HT-29 (cell line): ENCODE data around the gene OR2T12. TPM values are rescaled to one million over a fixed set of nuclear protein-coding genes. Genes with fewer than 3 reads are reported as not detected.
A peak's percentile ranks its signal among the peaks of the same experiment; 100 is the strongest.
"Not testable (repeated sequence)": the region's sequence is repeated elsewhere in the genome, so short reads cannot be mapped to it uniquely, and the experiment has no call there.

Experiments
- DNase-seq: peaks from one replicate; pipeline ENCODE4 v3.0.0-alpha.2; 2015; ENCODE audit warnings: low spot score
- total RNA-seq: library from RNA; depleted of rRNA; stranded (reverse); fragments of >200 nt; shearing (Covaris generic); gene quantifications from 2 replicates; pipeline ENCODE4 v1.2.3, GENCODE V29; 2014; rRNA removed

The OR2T12 gene
- total RNA-seq, result not detected in 2 replicates

- no peak for DNase-seq
These were observed at the start of gene OR2T12 for GRCh38 chr1:248303324-248303723. Gene OR2T12, minus strand, starts transcription at chr1:248303424. Its CDS starts 7,846 bp downstream, at chr1:248295578.

GRCh38 chr1:248348475-248348874 lies 45.3 kb upstream of the OR2T12 start, which contains the start of gene OR14C36:
Gene OR14C36, plus strand, starts transcription at chr1:248348775. Its CDS starts 0 bp downstream, at chr1:248348775.
- no peak for DNase-seq

GRCh38 chr1:248343451-248343850 lies 40.2 kb upstream of the OR2T12 start:
- DNase-seq, result no peak

- no peak for DNase-seq
These were observed 21.2 kb upstream of the OR2T12 start, which contains the start of gene OR2M7 for GRCh38 chr1:248324468-248324867. Gene OR2M7, minus strand, starts transcription at chr1:248324568. Its CDS starts 0 bp downstream, at chr1:248324568.

GRCh38 chr1:248316796-248317195 lies 13.6 kb upstream of the OR2T12 start:
- DNase-seq, result no peak

GRCh38 chr1:248306740-248307139 lies 3.5 kb upstream of the OR2T12 start:
- not testable (repeated sequence) for DNase-seq

- DNase-seq, result no peak
These were observed 2.9 kb upstream of the OR2T12 start for GRCh38 chr1:248306103-248306502.

GRCh38 chr1:248305672-248306071 lies 2.4 kb upstream of the OR2T12 start:
- not testable (repeated sequence) for DNase-seq

- no peak for DNase-seq
These were observed 14.8 kb downstream of the OR2T12 start for GRCh38 chr1:248288391-248288790.

- DNase-seq, result no peak
These were observed 25.3 kb downstream of the OR2T12 start, which contains the start of gene OR2T33 for GRCh38 chr1:248277876-248278275. Gene OR2T33, minus strand, starts transcription at chr1:248277976. Its CDS starts 4,162 bp downstream, at chr1:248273814.

- not testable (repeated sequence) for DNase-seq
These were observed 30.0 kb downstream of the OR2T12 start for GRCh38 chr1:248273225-248273624.

GRCh38 chr1:248268178-248268577 lies 35.0 kb downstream of the OR2T12 start:
- DNase-seq, result peak; percentile 8

GRCh38 chr1:248259309-248259708 lies 43.9 kb downstream of the OR2T12 start:
- not testable (repeated sequence) for DNase-seq

- DNase-seq, result peak; percentile 51
These were observed 60.0 kb downstream of the OR2T12 start for GRCh38 chr1:248243204-248243603.

Other genes with a start within 250 kb of the OR2T12 start
- not detected in 2 replicates for gene OR2L13, start 208.2 kb downstream of the OR2T12 start, total RNA-seq
- gene OR2M5, start 158.3 kb downstream of the OR2T12 start, total RNA-seq, result not detected in 2 replicates
- gene OR2M2, start 128.6 kb downstream of the OR2T12 start, total RNA-seq, result not detected in 2 replicates
- not detected in 2 replicates for gene OR2M3, start 106.2 kb downstream of the OR2T12 start, total RNA-seq
- not detected in 2 replicates for gene OR2M4, start 72.0 kb downstream of the OR2T12 start, total RNA-seq
- not detected in 2 replicates for gene OR2T33, start 25.4 kb downstream of the OR2T12 start, total RNA-seq
- not detected in 2 replicates for gene OR2M7, start 21.1 kb upstream of the OR2T12 start, total RNA-seq
- gene OR14C36, start 45.4 kb upstream of the OR2T12 start, total RNA-seq, result not detected in 2 replicates
- not detected in 2 replicates for gene OR2T4, start 58.2 kb upstream of the OR2T12 start, total RNA-seq
- not detected in 2 replicates for gene OR2T6, start 72.3 kb upstream of the OR2T12 start, total RNA-seq
- gene OR2T1, start 99.6 kb upstream of the OR2T12 start, total RNA-seq, result not detected in 2 replicates
- gene OR2T2, start 142.2 kb upstream of the OR2T12 start, total RNA-seq, result not detected in 2 replicates
- gene OR2T3, start 169.9 kb upstream of the OR2T12 start, total RNA-seq, result not detected in 2 replicates
- not detected in 2 replicates for gene OR2T5, start 185.2 kb upstream of the OR2T12 start, total RNA-seq
- gene OR2G6, start 204.6 kb upstream of the OR2T12 start, total RNA-seq, result not detected in 2 replicates